GM12878 (cell line): ENCODE measurements around the gene MAN2B2. TPM values are rescaled to one million over a fixed set of nuclear protein-coding genes. Genes with fewer than 3 reads are reported as not detected.

Experiments used
- BRCA1 ChIP-seq: IDR thresholded peaks from 2 replicates; pipeline ENCODE4 v1.6.1; 2011; ENCODE audit warnings: low read depth, low read length, improper control_type of control experiment
- CBX5 ChIP-seq: sonication (generic); IDR thresholded peaks from 2 replicates; pipeline ENCODE4 v1.6.1; 2016; ENCODE audit warnings: low read depth, moderate library complexity, mild to moderate bottlenecking, inconsistent platforms
- CEBPB ChIP-seq, 2 experiments: fragments of 150-350 bp in 1 of 2; IDR thresholded peaks; 2 replicates each; pipeline ENCODE4 v1.6.1; 2012 to 2014; ENCODE audit warnings: low read depth in 2 of 2, low read length in 2 of 2, borderline replicate concordance in 1 of 2, inconsistent platforms in 1 of 2
- E2F8 ChIP-seq: fragments of 450-650 bp; IDR thresholded peaks from 2 replicates; pipeline ENCODE4 v1.6.1; 2018; ENCODE audit warnings: mild to moderate bottlenecking, low read depth, moderate library complexity; ENCODE audit not compliant: partially characterized antibody
- EP300 ChIP-seq, 2 experiments: fragments of 150-350 bp in 1 of 2; IDR thresholded peaks; 2 replicates each; pipeline ENCODE4 v1.6.1; 2011 to 2012; ENCODE audit warnings: low read depth in 2 of 2, low read length in 2 of 2, borderline replicate concordance in 1 of 2, improper control_type of control experiment in 1 of 2, inconsistent platforms in 1 of 2; ENCODE audit not compliant: control insufficient read depth in 1 of 2
- IKZF1 ChIP-seq: fragments of 450-650 bp; conservative IDR thresholded peaks from 2 replicates; pipeline ENCODE4 v1.6.1; 2017; ENCODE audit warnings: antibody characterized with exemption, mild to moderate bottlenecking
- KAT2A ChIP-seq: conservative IDR thresholded peaks from 2 replicates; pipeline ENCODE4 v1.6.1; 2011; ENCODE audit warnings: low read depth, low read length; ENCODE audit not compliant: control insufficient read depth
- LARP7 ChIP-seq: fragments of 450-650 bp; IDR thresholded peaks from 2 replicates; pipeline ENCODE4 v1.6.1; 2017; ENCODE audit warnings: mild to moderate bottlenecking
- MEF2A ChIP-seq: IDR thresholded peaks from 2 replicates; pipeline ENCODE4 v1.6.1; 2011; ENCODE audit warnings: low read depth, mild to moderate bottlenecking, low read length, moderate library complexity; ENCODE audit not compliant: insufficient read depth
- MLLT1 ChIP-seq: fragments of 450-650 bp; IDR thresholded peaks from 2 replicates; pipeline ENCODE4 v1.6.1; 2016; ENCODE audit warnings: mild to moderate bottlenecking
- NFYB ChIP-seq: IDR thresholded peaks from 2 replicates; pipeline ENCODE4 v1.6.1; 2011; ENCODE audit warnings: low read depth, mild to moderate bottlenecking, low read length, improper control_type of control experiment, moderate library complexity; ENCODE audit not compliant: insufficient read depth
- NRF1 ChIP-seq: conservative IDR thresholded peaks from 2 replicates; pipeline ENCODE4 v1.6.1; 2011; ENCODE audit warnings: mild to moderate bottlenecking, low read depth, low read length, improper control_type of control experiment
- PAX5 ChIP-seq: IDR thresholded peaks from 2 replicates; pipeline ENCODE4 v1.6.1; 2011; ENCODE audit warnings: low read depth, low read length, borderline replicate concordance
- PAX8 ChIP-seq: fragments of 450-650 bp; IDR thresholded peaks from 2 replicates; pipeline ENCODE4 v1.6.1; 2017; ENCODE audit warnings: mild to moderate bottlenecking, moderate library complexity
- PML ChIP-seq: IDR thresholded peaks from 2 replicates; pipeline ENCODE4 v1.6.1; 2012; ENCODE audit warnings: low read length, inconsistent platforms
- POLR2A ChIP-seq: IDR thresholded peaks from 2 replicates; pipeline ENCODE4 v1.6.1; 2011; ENCODE audit warnings: low read depth, mild to moderate bottlenecking, low read length
- RB1 ChIP-seq: fragments of 450-650 bp; formaldehyde crosslinking; IDR thresholded peaks from 2 replicates; pipeline ENCODE4 v1.6.1; 2017; ENCODE audit warnings: mild to moderate bottlenecking, borderline replicate concordance
- TARDBP ChIP-seq: IDR thresholded peaks from 2 replicates; pipeline ENCODE4 v1.6.1; 2016; ENCODE audit warnings: borderline replicate concordance
- TCF12 ChIP-seq: IDR thresholded peaks from 2 replicates; pipeline ENCODE4 v1.6.1; 2011; ENCODE audit warnings: low read depth, mild to moderate bottlenecking, low read length
- ZBTB11 ChIP-seq: fragments of 450-650 bp; formaldehyde crosslinking; IDR thresholded peaks from 2 replicates; pipeline ENCODE4 v1.5.0; 2022; ENCODE audit warnings: mild to moderate bottlenecking, missing genetic modification characterization
- ZNF622 ChIP-seq: fragments of 450-650 bp; IDR thresholded peaks from 2 replicates; pipeline ENCODE4 v1.6.1; 2017; ENCODE audit warnings: mild to moderate bottlenecking, inconsistent platforms
- polyA plus RNA-seq, 11 experiments: library from polyadenylated mRNA; depleted of rRNA in 4 of 11; unstranded in 6 of 11; stranded (reverse) in 5 of 11; fragments of >200 nt; fragmentation: Nextera tagmentation in 4 of 11; fragmentation: Illumina TruSeq in 1 of 11; extraction: Ambion mirVana in 4 of 11; extraction: Trizol in 1 of 11; gene quantifications; 1 replicate in 1 of 11; 2 replicates in 10 of 11; pipeline versions ENCODE4 v1.2.1 to v1.2.3, GENCODE V29; 2011 to 2016; ENCODE audit warnings: inconsistent platforms in 2 of 11, missing spikeins in 2 of 11, low read depth in 1 of 11
- total RNA-seq, 4 experiments: library from RNA; depleted of rRNA in 3 of 4; stranded (reverse); fragments of >200 nt in 3 of 4; fragmentation: Illumina TruSeq in 1 of 4; extraction: Trizol in 1 of 4; gene quantifications; 2 replicates each; pipeline versions ENCODE4 v1.2.1 to v1.2.3, GENCODE V29; 2013 to 2021
- TF ChIP-seq, protein P1 (sequence below): fragments of 450-650 bp; IDR thresholded peaks from 2 replicates; pipeline ENCODE4 v1.6.1; 2017; ENCODE audit warnings: low read depth, mild to moderate bottlenecking, moderate library complexity

The MAN2B2 gene
- total and polyA plus RNA-seq, 10 of the 15 experiments (the other 5 are each of a cell fraction or from before 2014, with no cell fraction given): 0.47 to 14.5 (median 7.0) TPM

DNA sequence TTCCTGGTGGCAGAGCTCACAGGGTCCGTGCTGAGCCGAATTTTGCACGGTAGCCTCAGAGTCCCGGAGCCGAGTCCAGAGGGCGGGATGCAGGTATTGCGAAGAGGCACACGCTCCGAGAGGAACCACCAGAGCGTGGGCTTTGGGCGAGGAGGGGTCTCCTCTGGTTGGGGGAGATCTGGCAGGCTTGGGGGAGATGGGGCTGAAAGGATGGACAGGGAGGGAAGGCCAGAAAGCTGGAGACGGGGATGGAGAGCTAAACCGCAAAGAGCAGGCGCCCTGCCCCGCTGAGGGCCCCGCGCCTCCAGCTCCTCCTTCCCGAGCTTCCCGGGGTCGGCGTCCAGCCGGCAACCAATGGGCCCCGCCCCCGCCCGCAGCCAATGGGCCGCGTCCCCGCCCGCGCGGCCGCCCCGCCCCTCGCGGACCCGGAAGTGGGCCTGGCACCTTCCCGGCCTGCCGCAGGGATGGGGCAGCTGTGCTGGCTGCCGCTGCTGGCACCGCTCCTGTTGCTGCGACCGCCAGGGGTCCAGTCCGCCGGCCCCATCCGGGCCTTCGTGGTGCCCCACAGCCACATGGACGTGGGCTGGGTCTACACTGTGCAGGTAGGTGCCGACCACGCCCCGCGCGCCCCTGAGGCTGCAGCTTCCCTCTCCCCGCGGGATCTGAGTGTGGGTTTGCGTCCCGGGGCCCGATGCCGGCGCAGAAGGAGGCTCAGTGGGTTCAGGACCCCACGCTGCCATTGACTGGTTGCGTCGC, at the start of gene MAN2B2 (continued):
- TF ChIP-seq ZBTB11 (CRISPR knock-in tag): no peak
- peak; percentile 97 for TF ChIP-seq POLR2A
- TF ChIP-seq CBX5: no peak
- TF ChIP-seq, protein P1, sequence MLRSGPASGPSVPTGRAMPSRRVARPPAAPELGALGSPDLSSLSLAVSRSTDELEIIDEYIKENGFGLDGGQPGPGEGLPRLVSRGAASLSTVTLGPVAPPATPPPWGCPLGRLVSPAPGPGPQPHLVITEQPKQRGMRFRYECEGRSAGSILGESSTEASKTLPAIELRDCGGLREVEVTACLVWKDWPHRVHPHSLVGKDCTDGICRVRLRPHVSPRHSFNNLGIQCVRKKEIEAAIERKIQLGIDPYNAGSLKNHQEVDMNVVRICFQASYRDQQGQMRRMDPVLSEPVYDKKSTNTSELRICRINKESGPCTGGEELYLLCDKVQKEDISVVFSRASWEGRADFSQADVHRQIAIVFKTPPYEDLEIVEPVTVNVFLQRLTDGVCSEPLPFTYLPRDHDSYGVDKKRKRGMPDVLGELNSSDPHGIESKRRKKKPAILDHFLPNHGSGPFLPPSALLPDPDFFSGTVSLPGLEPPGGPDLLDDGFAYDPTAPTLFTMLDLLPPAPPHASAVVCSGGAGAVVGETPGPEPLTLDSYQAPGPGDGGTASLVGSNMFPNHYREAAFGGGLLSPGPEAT: no peak
- no peak for TF ChIP-seq CEBPB (IDR thresholded peaks at IDR 0.05; ENCODE audit: borderline replicate concordance in 1 of 2, low read depth in 2 of 2, low read length in 2 of 2)
- no peak for TF ChIP-seq MLLT1
- TF ChIP-seq TCF12: no peak
- TF ChIP-seq KAT2A: no peak
- no peak for TF ChIP-seq BRCA1
- peak; percentile 54; the same call in 1 of the 2 replicates for TF ChIP-seq IKZF1
- no peak for TF ChIP-seq E2F8
- no peak for TF ChIP-seq PAX5
- peak; percentile 76; the same call in 1 of the 2 replicates for TF ChIP-seq RB1
- TF ChIP-seq TARDBP: no peak
- TF ChIP-seq NRF1: no peak
- TF ChIP-seq PAX8: no peak
- no peak for TF ChIP-seq ZNF622
- TF ChIP-seq EP300 (IDR thresholded peaks at IDR 0.05; ENCODE audit: borderline replicate concordance in 1 of 2, control insufficient read depth in 1 of 2, low read depth in 2 of 2, low read length in 2 of 2): no peak
- peak; percentile 68 for TF ChIP-seq LARP7
- peak; percentile 71; the same call in 1 of the 2 replicates for TF ChIP-seq NFYB
- peak; percentile 60; the same call in 1 of the 2 replicates for TF ChIP-seq PML
- TF ChIP-seq MEF2A: no peak
